ENCODE results near the gene KCNS1. TPM values are rescaled to one million over a fixed set of nuclear protein-coding genes. Genes with fewer than 3 reads are reported as not detected.

The KCNS1 gene
- total RNA-seq, 1 experiment from 2014 or later: not detected

GRCh38 chr20:45051204-45052060 lies 49.5 kb downstream of the KCNS1 start:
- Histone ChIP-seq H3K27ac (ENCODE audit: low read depth, low read length, poor library complexity, severe bottlenecking) (no peak overlapping the region), H3K9me3 (ENCODE audit: low read depth, low read length, poor library complexity, severe bottlenecking) (no peaks in the 10 kb centered on the region), H3K27me3 (replicated peaks; ENCODE audit: insufficient read depth, low read depth, low read length, poor library complexity) (no peaks in the 10 kb centered on the region), H3K36me3 (ENCODE audit: insufficient read depth, low read length, poor library complexity, severe bottlenecking) (no peaks in the 10 kb centered on the region), H3K4me1 (ENCODE audit: insufficient read depth, low read length, poor library complexity, severe bottlenecking) (no peaks in the 10 kb centered on the region), H3K4me3 (ENCODE audit: low read depth, low read length, poor library complexity, severe bottlenecking) (no peak overlapping the region)
- DNase-seq (ENCODE audit: low spot score): no peak
- intact Hi-C loops (cut with micrococcal nuclease; ENCODE audit: unreplicated experiment): no loop called here
- BruUV-seq (replicated peaks): no TSS peak
- TF ChIP-seq EZH2 (IDR thresholded peaks at IDR 0.05; ENCODE audit: borderline replicate concordance, low read depth, low read length, poor library complexity, severe bottlenecking) (no peak), CTCF (conservative IDR thresholded peaks at IDR 0.05; ENCODE audit: low read depth, low read length) (no peak)
- POLR2A ChIA-PET (ENCODE audit: low non-redundant PET): no interaction called here
- CTCF ChIA-PET: no interaction called here

- no peak for DNase-seq (ENCODE audit: low spot score)
- H3K4me3 ChIP-seq (ENCODE audit: low read depth, low read length, poor library complexity, severe bottlenecking): no peak overlapping the region
- intact Hi-C loops (cut with micrococcal nuclease; ENCODE audit: unreplicated experiment): no loop called here
- no TSS peak for BruUV-seq (replicated peaks)
- ChIA-PET POLR2A (ENCODE audit: low non-redundant PET) (no interaction called here), CTCF (no interaction called here)
- no peaks in the 10 kb centered on the region for H3K27me3 ChIP-seq (replicated peaks; ENCODE audit: insufficient read depth, low read depth, low read length, poor library complexity)
- no peaks in the 10 kb centered on the region for H3K4me1 ChIP-seq (ENCODE audit: insufficient read depth, low read length, poor library complexity, severe bottlenecking)
- H3K9me3 ChIP-seq (ENCODE audit: low read depth, low read length, poor library complexity, severe bottlenecking): no peaks in the 10 kb centered on the region
- no peaks in the 10 kb centered on the region for H3K36me3 ChIP-seq (ENCODE audit: insufficient read depth, low read length, poor library complexity, severe bottlenecking)
- TF ChIP-seq CTCF (conservative IDR thresholded peaks at IDR 0.05; ENCODE audit: low read depth, low read length): no peak
- H3K27ac ChIP-seq (ENCODE audit: low read depth, low read length, poor library complexity, severe bottlenecking): no peak overlapping the region
These were observed 50.9 kb downstream of the KCNS1 start for GRCh38 chr20:45049904-45050471.

GRCh38 chr20:45049438-45049837 lies 51.5 kb downstream of the KCNS1 start:
- Histone ChIP-seq H3K4me1 (ENCODE audit: insufficient read depth, low read length, poor library complexity, severe bottlenecking) (no peaks in the 10 kb centered on the region), H3K27ac (ENCODE audit: low read depth, low read length, poor library complexity, severe bottlenecking) (no peak overlapping the region), H3K9me3 (ENCODE audit: low read depth, low read length, poor library complexity, severe bottlenecking) (no peaks in the 10 kb centered on the region), H3K36me3 (ENCODE audit: insufficient read depth, low read length, poor library complexity, severe bottlenecking) (no peaks in the 10 kb centered on the region), H3K27me3 (replicated peaks; ENCODE audit: insufficient read depth, low read depth, low read length, poor library complexity) (no peaks in the 10 kb centered on the region), H3K4me3 (ENCODE audit: low read depth, low read length, poor library complexity, severe bottlenecking) (no peak overlapping the region)
- intact Hi-C loops (cut with micrococcal nuclease; ENCODE audit: unreplicated experiment): no loop called here
- no TSS peak for BruUV-seq (replicated peaks)
- CTCF ChIA-PET: interaction anchor here (0.6 kb wide), 1 partner anchor 834 kb away, joined by 5 read pairs; no protein-coding TSS in a partner anchor
- POLR2A ChIA-PET (ENCODE audit: low non-redundant PET): no interaction called here
- no peak for DNase-seq (ENCODE audit: low spot score)
- TF ChIP-seq CTCF (conservative IDR thresholded peaks at IDR 0.05; ENCODE audit: low read depth, low read length) (no peak), EZH2 (IDR thresholded peaks at IDR 0.05; ENCODE audit: borderline replicate concordance, low read depth, low read length, poor library complexity, severe bottlenecking) (no peak)
